WTC11 (cell line): ENCODE measurements around the gene SPATA13. TPM values are rescaled to one million over a fixed set of nuclear protein-coding genes. Genes with fewer than 3 reads are reported as not detected.

Source experiments
- ATAC-seq: fragments of 200-7000 bp; cut with Tn5 transposase; 2 replicates; pipeline ENCODE4 v1.10.0; 2021; ENCODE audit warnings: mild to moderate bottlenecking, moderate library complexity
- CTCF ChIA-PET: fragments of 300-600 bp; sonication (Branson Sonifier 250); formaldehyde crosslinking; loops from one replicate; lab custom pipeline; 2021; ENCODE audit warnings: antibody characterized with exemption; lab: Charles Lee
- POLR2A ChIA-PET: fragments of 350-600 bp; sonication (Branson Sonifier 250); formaldehyde crosslinking; loops from one replicate; lab custom pipeline; 2021; ENCODE audit warnings: antibody characterized with exemption; lab: Charles Lee
- DNase-seq: peaks from one replicate; pipeline ENCODE4 v3.0.0; 2021; ENCODE audit warnings: low spot score
- H3K27ac Mint-ChIP-seq: 2 replicates; pipeline ENCODE4 v1.8.0; 2021; ENCODE audit warnings: mixed read lengths
- H3K27me3 Mint-ChIP-seq: 2 replicates; pipeline ENCODE4 v1.8.0; 2021; ENCODE audit warnings: low read depth, mild to moderate bottlenecking, moderate library complexity, mixed read lengths
- H3K36me3 Mint-ChIP-seq: 2 replicates; pipeline ENCODE4 v1.8.0; 2021; ENCODE audit warnings: mixed read lengths
- H3K4me1 Mint-ChIP-seq: 2 replicates; pipeline ENCODE4 v1.8.0; 2022; ENCODE audit warnings: mixed read lengths
- H3K4me3 Mint-ChIP-seq: 2 replicates; pipeline ENCODE4 v1.8.0; 2021; ENCODE audit warnings: mild to moderate bottlenecking, moderate library complexity, mixed read lengths
- H3K9me3 Mint-ChIP-seq: 2 replicates; pipeline ENCODE4 v1.8.0; 2021; ENCODE audit warnings: mixed read lengths
- ARID4B ChIP-seq: sonication (generic); formaldehyde crosslinking; IDR thresholded peaks from 2 replicates; pipeline ENCODE4 v1.8.0; 2023; ENCODE audit warnings: missing genetic modification reagents, mild to moderate bottlenecking, borderline replicate concordance
- ATF1 ChIP-seq: sonication (generic); formaldehyde crosslinking; IDR thresholded peaks from 2 replicates; pipeline ENCODE4 v1.8.1; 2023; ENCODE audit warnings: mild to moderate bottlenecking, moderate library complexity, missing genetic modification reagents
- ATF2 ChIP-seq: sonication (generic); formaldehyde crosslinking; IDR thresholded peaks from 2 replicates; pipeline ENCODE4 v1.8.1; 2022; ENCODE audit warnings: low read depth, missing genetic modification reagents, borderline replicate concordance
- CREM ChIP-seq: sonication (generic); formaldehyde crosslinking; IDR thresholded peaks from 2 replicates; pipeline ENCODE4 v1.8.1; 2022; ENCODE audit warnings: mild to moderate bottlenecking, missing genetic modification reagents, moderate library complexity
- E2F4 ChIP-seq: sonication (generic); formaldehyde crosslinking; IDR thresholded peaks from 2 replicates; pipeline ENCODE4 v1.8.1; 2022; ENCODE audit warnings: low read depth, mild to moderate bottlenecking, moderate library complexity, missing genetic modification reagents, borderline replicate concordance
- FOXP1 ChIP-seq: sonication (generic); formaldehyde crosslinking; IDR thresholded peaks from 2 replicates; pipeline ENCODE4 v1.8.0; 2022; ENCODE audit warnings: missing genetic modification reagents, mild to moderate bottlenecking, moderate library complexity, borderline replicate concordance
- GRHL2 ChIP-seq: fragments of 250-450 bp; sonication (Bioruptor Pico); IDR thresholded peaks from 2 replicates; pipeline ENCODE4 v1.8.0; 2022; ENCODE audit warnings: mild to moderate bottlenecking, moderate library complexity; ENCODE audit not compliant: insufficient replicate concordance, severe bottlenecking
- HMGXB4 ChIP-seq: sonication (generic); formaldehyde crosslinking; IDR thresholded peaks from 2 replicates; pipeline ENCODE4 v1.8.1; 2023; ENCODE audit warnings: mild to moderate bottlenecking, moderate library complexity, missing genetic modification reagents
- KAT7 ChIP-seq: sonication (generic); formaldehyde crosslinking; IDR thresholded peaks from 2 replicates; pipeline ENCODE4 v1.8.1; 2023; ENCODE audit warnings: missing genetic modification reagents, mild to moderate bottlenecking, borderline replicate concordance
- MAX ChIP-seq: sonication (generic); formaldehyde crosslinking; IDR thresholded peaks from 2 replicates; pipeline ENCODE4 v1.8.0; 2022; ENCODE audit warnings: mild to moderate bottlenecking, missing genetic modification reagents
- MYBL2 ChIP-seq: sonication (generic); formaldehyde crosslinking; IDR thresholded peaks from 2 replicates; pipeline ENCODE4 v1.8.1; 2023; ENCODE audit warnings: mild to moderate bottlenecking, moderate library complexity, missing genetic modification reagents
- NR2C2 ChIP-seq: sonication (generic); formaldehyde crosslinking; IDR thresholded peaks from 2 replicates; pipeline ENCODE4 v1.8.0; 2022; ENCODE audit warnings: mild to moderate bottlenecking, missing genetic modification reagents
- SMAD3 ChIP-seq: sonication (generic); formaldehyde crosslinking; IDR thresholded peaks from 2 replicates; pipeline ENCODE4 v1.8.0; 2022; ENCODE audit warnings: missing genetic modification reagents, mild to moderate bottlenecking, borderline replicate concordance
- SMAD4 ChIP-seq: sonication (generic); formaldehyde crosslinking; IDR thresholded peaks from 2 replicates; pipeline ENCODE4 v1.8.0; 2022; ENCODE audit warnings: mild to moderate bottlenecking, missing genetic modification reagents
- TCF7 ChIP-seq: sonication (generic); formaldehyde crosslinking; IDR thresholded peaks from 2 replicates; pipeline ENCODE4 v1.8.0; 2022; ENCODE audit warnings: mild to moderate bottlenecking, low read depth, missing genetic modification reagents, moderate library complexity
- USF1 ChIP-seq: sonication (generic); formaldehyde crosslinking; IDR thresholded peaks from 2 replicates; pipeline ENCODE4 v1.8.0; 2022; ENCODE audit warnings: mild to moderate bottlenecking, missing genetic modification reagents
- ZBTB43 ChIP-seq: sonication (generic); formaldehyde crosslinking; IDR thresholded peaks from 2 replicates; pipeline ENCODE4 v1.8.1; 2023; ENCODE audit warnings: mild to moderate bottlenecking, missing genetic modification reagents
- ZNF121 ChIP-seq: sonication (generic); formaldehyde crosslinking; IDR thresholded peaks from 2 replicates; pipeline ENCODE4 v1.8.0; 2023; ENCODE audit warnings: missing genetic modification reagents
- ZNF232 ChIP-seq: sonication (generic); formaldehyde crosslinking; IDR thresholded peaks from 2 replicates; pipeline ENCODE4 v1.8.0; 2022; ENCODE audit warnings: mild to moderate bottlenecking, missing genetic modification reagents
- ZNF396 ChIP-seq: fragments of 250-450 bp; sonication (Bioruptor Pico); IDR thresholded peaks from 2 replicates; pipeline ENCODE4 v1.8.0; 2021; ENCODE audit warnings: mild to moderate bottlenecking, moderate library complexity, borderline replicate concordance
- ZNF416 ChIP-seq: fragments of 250-450 bp; sonication (Bioruptor Pico); IDR thresholded peaks from 2 replicates; pipeline ENCODE4 v1.9.0; 2021; ENCODE audit warnings: mild to moderate bottlenecking, inconsistent platforms
- ZNF423 ChIP-seq: fragments of 250-450 bp; sonication (Bioruptor Pico); IDR thresholded peaks from 2 replicates; pipeline ENCODE4 v2.1.2; 2022; ENCODE audit warnings: mild to moderate bottlenecking, moderate library complexity
- total RNA-seq: library from RNA; stranded (reverse); gene quantifications from 3 replicates; pipeline ENCODE4 v1.2.3, GENCODE V29; 2021

Gene SPATA13
- total RNA-seq, 1 experiment from 2014 or later, result 29.0 TPM

- DNase-seq (peak; percentile 48), ATAC-seq (peak; percentile 38)
- Mint-ChIP-seq H3K27me3 (peaks cover 9% of the 10 kb centered on the region), H3K4me1 (peaks cover 38% of the 10 kb centered on the region), H3K4me3 (peak overlapping the region; percentile 84), H3K36me3 (peaks cover 7% of the 10 kb centered on the region), H3K27ac (no peak overlapping the region), H3K9me3 (no peaks in the 10 kb centered on the region)
- TF ChIP-seq NR2C2 (CRISPR knock-in tag) (no peak), FOXP1 (CRISPR knock-in tag) (peak; percentile 26; the same call in 1 of the 2 replicates), ZNF121 (CRISPR knock-in tag) (no peak), USF1 (peak; percentile 48; the same call in 1 of the 2 replicates), SMAD3 (CRISPR knock-in tag) (no peak), ZNF232 (CRISPR knock-in tag) (peak; percentile 28; the same call in 1 of the 2 replicates), MYBL2 (CRISPR knock-in tag) (0 out of 2 replicates have a peak, but pooled peaks have one; percentile 18), MAX (CRISPR knock-in tag) (peak; percentile 82; the same call in 1 of the 2 replicates), CREM (CRISPR knock-in tag) (no peak), E2F4 (CRISPR knock-in tag) (no peak), ZNF416 (CRISPR knock-in tag) (no peak), HMGXB4 (CRISPR knock-in tag) (peak; percentile 18; the same call in 1 of the 2 replicates)
- ChIA-PET POLR2A (interaction anchor here (0.6 to 1.2 kb wide), 5 partner anchors 41 to 108 kb away, joined by 3 to 4 read pairs (median 3); no protein-coding TSS in a partner anchor), CTCF (interaction anchor here (0.8 to 2.2 kb wide), 13 partner anchors 13 to 272 kb away, joined by 3 to 22 read pairs (median 4); partner anchors contain the start of gene MIPEP)
Observed at GRCh38 chr13:24161010-24161775, 673 bp downstream of the SPATA13 start.

- DNase-seq, result no peak
- Mint-ChIP-seq H3K27ac (no peak overlapping the region), H3K4me1 (peaks cover 38% of the 10 kb centered on the region), H3K4me3 (peak overlapping the region; percentile 84), H3K27me3 (peaks cover 9% of the 10 kb centered on the region), H3K9me3 (no peaks in the 10 kb centered on the region), H3K36me3 (peaks cover 14% of the 10 kb centered on the region)
- ATAC-seq, result no peak
- CTCF ChIA-PET, result interaction anchor here (0.8 to 2.2 kb wide), 7 partner anchors 24 to 273 kb away, joined by 3 to 22 read pairs (median 8); partner anchors contain the start of gene MIPEP
- POLR2A ChIA-PET, result interaction anchor here (0.9 kb wide), 1 partner anchor 54 kb away, joined by 3 read pairs; no protein-coding TSS in a partner anchor
- TF ChIP-seq GRHL2 (no peak), TCF7 (CRISPR knock-in tag) (no peak), ZBTB43 (CRISPR knock-in tag) (no peak), ATF2 (no peak), ZNF396 (CRISPR knock-in tag) (no peak), SMAD4 (CRISPR knock-in tag) (no peak), KAT7 (no peak), ATF1 (CRISPR knock-in tag) (no peak), ARID4B (CRISPR knock-in tag) (no peak), ZNF423 (no peak)
Observed at GRCh38 chr13:24161980-24162525, 1.5 kb downstream of the SPATA13 start.
